ENCODE measurements around the gene PNLIPRP2. TPM values are rescaled to one million over a fixed set of nuclear protein-coding genes. Genes with fewer than 3 reads are reported as not detected.

The PNLIPRP2 gene
- polyA plus RNA-seq, 1 donor (not counting 4 experiments of a cell fraction or from before 2014, with no cell fraction given): not detected

DNA sequence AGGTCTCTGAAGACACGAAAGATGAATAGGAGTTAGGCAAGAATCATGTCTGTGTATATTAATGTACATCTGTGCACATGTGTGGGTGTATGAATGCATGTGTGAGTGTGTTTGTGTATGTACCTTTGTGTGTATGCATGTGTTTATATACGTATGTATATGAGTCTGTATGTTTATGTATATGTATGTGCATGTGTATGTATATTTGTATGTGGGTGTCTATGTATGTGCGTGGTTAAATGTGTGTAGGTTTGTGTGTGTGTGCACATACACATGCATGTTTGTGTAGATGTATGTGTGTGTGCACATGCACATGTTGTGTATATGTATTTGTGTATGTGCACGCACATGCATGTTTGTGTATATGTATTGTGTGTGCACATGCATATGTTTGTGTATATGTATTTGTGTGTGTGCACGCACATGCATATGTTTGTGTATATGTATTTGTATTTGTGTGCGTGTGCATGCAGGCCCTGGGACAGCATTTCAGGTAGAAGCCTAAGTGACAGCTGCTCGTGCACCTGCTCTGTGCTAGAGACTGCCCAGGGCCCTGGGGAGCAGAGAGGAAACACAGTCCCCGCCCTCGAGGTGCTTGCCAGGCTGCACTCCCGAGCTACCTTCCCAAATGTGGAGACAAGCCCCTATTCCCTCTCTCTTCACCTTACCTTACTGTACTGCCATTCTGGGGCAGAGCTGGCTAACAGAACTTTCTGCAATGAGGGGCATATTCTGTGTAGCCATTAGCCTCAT is 17.9 kb upstream of the PNLIPRP2 start:
- TF ChIP-seq, protein P1, sequence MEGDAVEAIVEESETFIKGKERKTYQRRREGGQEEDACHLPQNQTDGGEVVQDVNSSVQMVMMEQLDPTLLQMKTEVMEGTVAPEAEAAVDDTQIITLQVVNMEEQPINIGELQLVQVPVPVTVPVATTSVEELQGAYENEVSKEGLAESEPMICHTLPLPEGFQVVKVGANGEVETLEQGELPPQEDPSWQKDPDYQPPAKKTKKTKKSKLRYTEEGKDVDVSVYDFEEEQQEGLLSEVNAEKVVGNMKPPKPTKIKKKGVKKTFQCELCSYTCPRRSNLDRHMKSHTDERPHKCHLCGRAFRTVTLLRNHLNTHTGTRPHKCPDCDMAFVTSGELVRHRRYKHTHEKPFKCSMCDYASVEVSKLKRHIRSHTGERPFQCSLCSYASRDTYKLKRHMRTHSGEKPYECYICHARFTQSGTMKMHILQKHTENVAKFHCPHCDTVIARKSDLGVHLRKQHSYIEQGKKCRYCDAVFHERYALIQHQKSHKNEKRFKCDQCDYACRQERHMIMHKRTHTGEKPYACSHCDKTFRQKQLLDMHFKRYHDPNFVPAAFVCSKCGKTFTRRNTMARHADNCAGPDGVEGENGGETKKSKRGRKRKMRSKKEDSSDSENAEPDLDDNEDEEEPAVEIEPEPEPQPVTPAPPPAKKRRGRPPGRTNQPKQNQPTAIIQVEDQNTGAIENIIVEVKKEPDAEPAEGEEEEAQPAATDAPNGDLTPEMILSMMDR (optimal IDR thresholded peaks at IDR 0.05 in 1 of 3, IDR thresholded peaks at IDR 0.05 in 1 of 3, conservative IDR thresholded peaks at IDR 0.05 in 1 of 3; ENCODE audit: extremely low read depth in 1 of 3, insufficient read depth in 2 of 3, low read length in 3 of 3): no peak
- TF ChIP-seq EZH2 (IDR thresholded peaks at IDR 0.05; ENCODE audit: low read length): no peak
- Histone ChIP-seq H3K9ac (ENCODE audit: control insufficient read depth, extremely low read depth, insufficient read depth, low read length) (no peak overlapping the region), H3K36me3 (ENCODE audit: control insufficient read depth in 2 of 2, extremely low read depth in 1 of 2, insufficient read depth in 2 of 2, low read length in 2 of 2) (no peaks in the 10 kb centered on the region), H3K79me2 (ENCODE audit: control insufficient read depth, insufficient read depth, low read length) (no peaks in the 10 kb centered on the region), H2AFZ (ENCODE audit: control insufficient read depth, low read length) (no peak overlapping the region), H3K4me2 (ENCODE audit: control insufficient read depth, extremely low read depth, insufficient read depth, low read depth, low read length) (no peak overlapping the region), H3K9me1 (ENCODE audit: control insufficient read depth, extremely low read depth, insufficient read depth, low read length) (no peaks in the 10 kb centered on the region), H4K20me1 (ENCODE audit: control insufficient read depth, extremely low read depth, insufficient read depth, low read length) (no peaks in the 10 kb centered on the region), H3K27ac (ENCODE audit: control insufficient read depth, insufficient read depth, low read length) (no peak overlapping the region), H3K4me1 (ENCODE audit: control insufficient read depth, extremely low read depth, insufficient read depth, low read length) (no peaks in the 10 kb centered on the region), H3K4me3 (ENCODE audit: control insufficient read depth in 2 of 3, extremely low read depth in 1 of 3, insufficient read depth in 2 of 3, low read depth in 1 of 3, low read length in 3 of 3) (no peak overlapping the region), H3K9me3 (ENCODE audit: control insufficient read depth, low read depth, low read length) (no peaks in the 10 kb centered on the region), H3K27me3 (ENCODE audit: control insufficient read depth, extremely low read depth, insufficient read depth, low read length) (peaks cover 3% of the 10 kb centered on the region)
- FAIRE-seq (no peak), DNase-seq (ENCODE audit: low read depth, low spot score) (no peak)
- dilution Hi-C loops (cut with MboI; ENCODE audit: extremely low pct_ligation_motif_present, low sequenced_read_pairs): no loop called here

DNA sequence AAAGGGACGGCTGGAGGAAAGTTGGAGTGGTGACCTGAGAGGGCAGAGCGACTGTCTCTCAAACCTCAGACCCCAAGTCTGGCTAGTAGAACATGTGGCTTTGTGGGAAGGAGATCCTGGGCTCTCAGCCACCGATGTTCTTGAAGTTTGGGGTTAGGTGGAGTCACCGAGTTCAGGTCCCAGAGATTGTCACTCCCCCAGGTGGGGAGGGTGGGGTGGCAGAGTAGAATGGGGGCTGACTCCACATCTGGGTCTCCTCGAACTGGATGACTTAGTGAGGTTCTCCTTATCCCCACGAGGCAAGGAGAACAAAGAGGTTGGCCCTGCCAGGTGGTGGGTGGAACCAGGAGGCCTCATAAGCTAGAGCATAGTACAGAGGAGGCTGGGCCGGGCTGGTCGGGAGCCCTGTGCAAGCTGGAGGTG is 14.7 kb upstream of the PNLIPRP2 start:
- no peaks in the 10 kb centered on the region for H3K9me3 ChIP-seq (ENCODE audit: control insufficient read depth, low read depth, low read length)
- no peaks in the 10 kb centered on the region for H4K20me1 ChIP-seq (ENCODE audit: control insufficient read depth, extremely low read depth, insufficient read depth, low read length)
- no peak overlapping the region for H3K4me3 ChIP-seq (ENCODE audit: control insufficient read depth in 2 of 3, extremely low read depth in 1 of 3, insufficient read depth in 2 of 3, low read depth in 1 of 3, low read length in 3 of 3)
- H2AFZ ChIP-seq (ENCODE audit: control insufficient read depth, low read length): no peak overlapping the region
- no peaks in the 10 kb centered on the region for H3K36me3 ChIP-seq (ENCODE audit: control insufficient read depth in 2 of 2, extremely low read depth in 1 of 2, insufficient read depth in 2 of 2, low read length in 2 of 2)
- H3K4me1 ChIP-seq (ENCODE audit: control insufficient read depth, extremely low read depth, insufficient read depth, low read length): no peaks in the 10 kb centered on the region
- H3K9ac ChIP-seq (ENCODE audit: control insufficient read depth, extremely low read depth, insufficient read depth, low read length): no peak overlapping the region
- no peaks in the 10 kb centered on the region for H3K79me2 ChIP-seq (ENCODE audit: control insufficient read depth, insufficient read depth, low read length)
- dilution Hi-C loops (cut with MboI; ENCODE audit: extremely low pct_ligation_motif_present, low sequenced_read_pairs): no loop called here
- no peak overlapping the region for H3K4me2 ChIP-seq (ENCODE audit: control insufficient read depth, extremely low read depth, insufficient read depth, low read depth, low read length)
- TF ChIP-seq, protein P1 (optimal IDR thresholded peaks at IDR 0.05 in 1 of 3, IDR thresholded peaks at IDR 0.05 in 1 of 3, conservative IDR thresholded peaks at IDR 0.05 in 1 of 3; ENCODE audit: extremely low read depth in 1 of 3, insufficient read depth in 2 of 3, low read length in 3 of 3): no peak
- no peak for TF ChIP-seq EZH2 (IDR thresholded peaks at IDR 0.05; ENCODE audit: low read length)
- FAIRE-seq (no peak), DNase-seq (ENCODE audit: low read depth, low spot score) (no peak)
- H3K27ac ChIP-seq (ENCODE audit: control insufficient read depth, insufficient read depth, low read length): no peak overlapping the region
- no peaks in the 10 kb centered on the region for H3K9me1 ChIP-seq (ENCODE audit: control insufficient read depth, extremely low read depth, insufficient read depth, low read length)
- H3K27me3 ChIP-seq (ENCODE audit: control insufficient read depth, extremely low read depth, insufficient read depth, low read length): peaks cover 6% of the 10 kb centered on the region
